ENCODE results near the gene YTHDF1. TPM values are rescaled to one million over a fixed set of nuclear protein-coding genes. Genes with fewer than 3 reads are reported as not detected.

YTHDF1 gene
- total and polyA plus RNA-seq, 8 donors, result 11.1 to 24.0 (median 15.9) TPM

DNA sequence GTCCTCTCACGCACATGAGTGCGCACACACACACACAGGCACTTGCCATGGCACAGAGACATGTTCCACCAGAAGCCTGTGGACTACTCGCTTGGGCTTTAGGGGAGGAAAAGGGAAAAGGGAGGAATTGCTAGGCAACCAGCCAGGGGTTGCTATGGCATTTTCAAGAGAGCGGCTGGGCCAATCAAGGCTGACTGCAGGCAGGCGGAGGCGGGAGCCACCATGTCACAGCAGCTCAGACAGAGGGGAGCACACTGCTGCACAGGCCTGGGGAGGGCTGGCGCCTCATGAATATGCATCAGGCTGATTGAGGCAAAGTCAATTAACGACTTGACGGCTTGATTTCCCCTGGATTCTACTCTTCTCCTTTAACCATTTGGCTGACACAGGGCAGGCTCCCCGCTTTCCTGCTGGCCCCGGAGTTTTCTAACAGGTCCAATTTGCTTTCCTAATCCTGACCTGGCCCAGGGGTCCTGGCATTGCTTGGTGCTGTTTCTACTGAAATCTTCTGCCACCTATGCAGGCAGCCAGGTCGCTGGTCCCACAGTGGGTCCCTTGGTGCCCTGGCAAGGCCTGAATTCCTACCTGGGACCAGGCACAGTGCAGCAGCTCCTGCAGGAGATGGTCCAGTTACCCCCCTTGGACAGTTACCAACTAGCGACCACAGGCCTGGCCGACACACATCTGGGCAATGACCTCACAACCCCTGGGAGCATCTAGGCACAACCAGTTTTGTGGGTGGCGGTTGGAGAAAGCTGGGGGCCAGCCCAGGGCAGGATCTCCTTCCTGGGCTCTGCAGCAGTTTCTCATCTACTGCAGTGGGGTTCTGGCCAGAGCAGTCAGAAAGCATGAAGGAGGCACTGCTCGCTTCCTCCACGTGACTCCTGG is 52.1 kb downstream of the YTHDF1 start:
- Histone ChIP-seq H3K27ac (no peak overlapping the region), H3K9me3 (no peaks in the 10 kb centered on the region), H3K4me3 (no peak overlapping the region), H3K27me3 (peaks cover 0 to 5% (median 0%) of the 10 kb centered on the region in 4 donors), H3K4me1 (no peaks in the 10 kb centered on the region), H3K36me3 (no peaks in the 10 kb centered on the region)
- TF ChIP-seq, protein P1, sequence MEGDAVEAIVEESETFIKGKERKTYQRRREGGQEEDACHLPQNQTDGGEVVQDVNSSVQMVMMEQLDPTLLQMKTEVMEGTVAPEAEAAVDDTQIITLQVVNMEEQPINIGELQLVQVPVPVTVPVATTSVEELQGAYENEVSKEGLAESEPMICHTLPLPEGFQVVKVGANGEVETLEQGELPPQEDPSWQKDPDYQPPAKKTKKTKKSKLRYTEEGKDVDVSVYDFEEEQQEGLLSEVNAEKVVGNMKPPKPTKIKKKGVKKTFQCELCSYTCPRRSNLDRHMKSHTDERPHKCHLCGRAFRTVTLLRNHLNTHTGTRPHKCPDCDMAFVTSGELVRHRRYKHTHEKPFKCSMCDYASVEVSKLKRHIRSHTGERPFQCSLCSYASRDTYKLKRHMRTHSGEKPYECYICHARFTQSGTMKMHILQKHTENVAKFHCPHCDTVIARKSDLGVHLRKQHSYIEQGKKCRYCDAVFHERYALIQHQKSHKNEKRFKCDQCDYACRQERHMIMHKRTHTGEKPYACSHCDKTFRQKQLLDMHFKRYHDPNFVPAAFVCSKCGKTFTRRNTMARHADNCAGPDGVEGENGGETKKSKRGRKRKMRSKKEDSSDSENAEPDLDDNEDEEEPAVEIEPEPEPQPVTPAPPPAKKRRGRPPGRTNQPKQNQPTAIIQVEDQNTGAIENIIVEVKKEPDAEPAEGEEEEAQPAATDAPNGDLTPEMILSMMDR (IDR thresholded peaks at IDR 0.05), result no peak
- 44 to 46% methylated on average over 17 of the region's 17 CpGs for WGBS, 2 donors
- FAIRE-seq (no peak), DNase-seq (peak in 2 of 6 donors; percentile 8 to 23), ATAC-seq (peak in 1 of 4 donors; percentile 38)
- intact Hi-C loops (cut with DNase I), result no loop called here

DNA sequence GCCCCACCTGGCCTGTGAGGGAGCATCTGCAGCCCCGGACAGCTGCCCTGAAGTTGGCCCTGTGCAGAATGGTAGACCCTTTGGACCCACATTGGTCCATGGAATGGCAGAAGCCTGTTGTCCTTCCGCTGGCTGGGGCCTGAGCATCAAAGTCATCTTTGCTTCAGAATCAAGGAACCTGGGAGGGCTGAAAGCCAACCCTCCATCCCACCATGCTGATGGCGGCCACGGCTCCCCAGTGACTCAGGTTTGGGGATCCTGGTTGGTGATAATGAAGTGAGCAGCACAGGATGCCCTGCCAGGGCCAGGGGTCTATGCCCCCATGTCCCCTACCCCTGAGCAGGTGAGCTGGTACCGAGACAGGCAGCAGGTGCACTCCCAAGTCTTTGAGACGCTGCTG is 52.8 kb downstream of the YTHDF1 start:
- DNase-seq (peak in 2 of 6 donors; percentile 6 to 16), ATAC-seq (no peak), FAIRE-seq (no peak)
- Histone ChIP-seq H3K4me3 (no peak overlapping the region), H3K9me3 (no peaks in the 10 kb centered on the region), H3K36me3 (no peaks in the 10 kb centered on the region), H3K27me3 (peaks cover 0 to 5% (median 0%) of the 10 kb centered on the region in 4 donors), H3K4me1 (no peaks in the 10 kb centered on the region), H3K27ac (no peak overlapping the region)
- TF ChIP-seq, protein P1 (IDR thresholded peaks at IDR 0.05), result no peak
- 45 to 55% methylated on average over 6 of the region's 6 CpGs for WGBS, 2 donors
- intact Hi-C loops (cut with DNase I), result no loop called here

- Histone ChIP-seq H3K27me3 (peaks cover 0 to 5% (median 0%) of the 10 kb centered on the region in 4 donors), H3K36me3 (no peaks in the 10 kb centered on the region), H3K9me3 (no peaks in the 10 kb centered on the region), H3K27ac (no peak overlapping the region), H3K4me3 (no peak overlapping the region), H3K4me1 (no peaks in the 10 kb centered on the region)
- intact Hi-C loops (cut with DNase I), result no loop called here
- TF ChIP-seq, protein P1 (IDR thresholded peaks at IDR 0.05), result no peak
- no peak for FAIRE-seq
- DNase-seq, result peak in 3 of 6 donors; percentile 6 to 34 (median 12)
- ATAC-seq, result no peak
- 51 to 60% methylated on average over 19 of the region's 19 CpGs for WGBS, 2 donors
Measured at GRCh38 chr20:63162206-63162795, 53.6 kb downstream of the YTHDF1 start.

DNA sequence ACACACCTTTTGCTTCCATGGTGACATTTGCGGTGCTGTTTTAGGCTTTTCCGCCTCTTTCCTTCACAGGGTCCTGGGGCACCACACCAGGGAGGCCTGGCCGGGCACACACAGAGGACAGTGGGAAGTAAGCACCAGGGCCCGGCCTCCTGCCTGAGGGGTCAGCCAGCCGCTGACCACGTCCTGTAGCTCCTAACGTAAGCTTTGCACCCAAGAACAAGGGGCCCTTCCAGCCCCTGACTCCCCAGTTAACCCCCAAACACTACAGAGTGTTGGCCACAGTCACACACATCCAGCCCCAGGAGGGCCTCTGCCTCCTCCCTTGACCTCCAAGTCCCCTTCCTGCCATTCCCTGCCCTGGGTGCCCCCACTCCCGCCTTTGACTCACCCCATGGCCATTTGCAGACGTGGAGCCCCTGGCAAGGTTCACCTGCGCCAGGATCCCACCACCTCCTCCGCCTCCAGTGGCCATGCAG is 54.7 kb downstream of the YTHDF1 start:
- Histone ChIP-seq H3K36me3 (no peaks in the 10 kb centered on the region), H3K27ac (no peak overlapping the region), H3K27me3 (peaks cover 0 to 5% (median 0%) of the 10 kb centered on the region in 4 donors), H3K9me3 (no peaks in the 10 kb centered on the region), H3K4me1 (no peaks in the 10 kb centered on the region), H3K4me3 (no peak overlapping the region)
- intact Hi-C loops (cut with DNase I), result no loop called here
- TF ChIP-seq, protein P1 (IDR thresholded peaks at IDR 0.05), result no peak
- DNase-seq, result peak in 1 of 6 donors; percentile 33
- WGBS, 2 donors, result 58 to 69% methylated on average over 11 of the region's 11 CpGs
- ATAC-seq, result no peak
- FAIRE-seq, result no peak
